Mesendoderm (in vitro differentiated cells): ENCODE results near the gene TUT4.

ENCODE experiments used
- DNase-seq: peaks from one replicate; pipeline ENCODE4 v3.0.0; 2013
- H2AK5ac ChIP-seq: 2 replicates; pipeline ENCODE4 v1.6.1; 2013; ENCODE audit warnings: low read length, inconsistent platforms
- H2BK120ac ChIP-seq: 2 replicates; pipeline ENCODE4 v1.6.1; 2013; ENCODE audit warnings: low read depth, mild to moderate bottlenecking, low read length, moderate library complexity, mixed read lengths
- H2BK15ac ChIP-seq: replicated peaks from 2 replicates; pipeline ENCODE4 v1.6.1; 2013; ENCODE audit warnings: low read depth, mild to moderate bottlenecking, moderate library complexity
- H2BK5ac ChIP-seq: 2 replicates; pipeline ENCODE4 v1.6.1; 2013; ENCODE audit warnings: low read length, inconsistent platforms
- H3K18ac ChIP-seq: 2 replicates; pipeline ENCODE4 v1.6.1; 2013; ENCODE audit warnings: mild to moderate bottlenecking, low read length, mixed read lengths
- H3K23ac ChIP-seq: one replicate; pipeline ENCODE4 v1.6.1; 2013; ENCODE audit warnings: low read length
- H3K27ac ChIP-seq: 2 replicates; pipeline ENCODE4 v1.5.1; 2013; ENCODE audit warnings: low read depth, mild to moderate bottlenecking, inconsistent platforms, low read length, moderate library complexity
- H3K27me3 ChIP-seq: 2 replicates; pipeline ENCODE4 v1.6.1; 2013; ENCODE audit warnings: low read length, control low read depth, mild to moderate bottlenecking, inconsistent platforms; ENCODE audit not compliant: insufficient read depth, poor library complexity
- H3K36me3 ChIP-seq: 2 replicates; pipeline ENCODE4 v1.6.1; 2013; ENCODE audit warnings: low read length, inconsistent platforms; ENCODE audit not compliant: control insufficient read depth, insufficient read depth
- H3K4ac ChIP-seq: one replicate; pipeline ENCODE4 v1.6.1; 2013; ENCODE audit warnings: low read depth, mild to moderate bottlenecking, low read length, moderate library complexity
- H3K4me1 ChIP-seq: 2 replicates; pipeline ENCODE4 v1.6.1; 2013; ENCODE audit warnings: low read depth, low read length, inconsistent platforms; ENCODE audit not compliant: control insufficient read depth
- H3K4me2 ChIP-seq: 2 replicates; pipeline ENCODE4 v1.6.1; 2013; ENCODE audit warnings: low read length
- H3K4me3 ChIP-seq: 2 replicates; pipeline ENCODE4 v1.5.1; 2013; ENCODE audit warnings: mild to moderate bottlenecking, low read length
- H3K56ac ChIP-seq: one replicate; pipeline ENCODE4 v1.6.1; 2013; ENCODE audit warnings: low read length
- H3K79me1 ChIP-seq: 2 replicates; pipeline ENCODE4 v1.6.1; 2013; ENCODE audit warnings: low read length, inconsistent platforms
- H3K79me2 ChIP-seq: 2 replicates; pipeline ENCODE4 v1.6.1; 2013; ENCODE audit warnings: mild to moderate bottlenecking, low read length; ENCODE audit not compliant: control insufficient read depth, insufficient read depth
- H3K9ac ChIP-seq: 2 replicates; pipeline ENCODE4 v1.6.1; 2013; ENCODE audit warnings: low read length, inconsistent platforms
- H4K5ac ChIP-seq: one replicate; pipeline ENCODE4 v1.6.1; 2013; ENCODE audit warnings: low read length
- H4K8ac ChIP-seq: one replicate; pipeline ENCODE4 v1.6.1; 2013; ENCODE audit warnings: low read depth, mild to moderate bottlenecking, control low read depth, low read length, moderate library complexity
- WGBS: extraction: QIAGEN DNeasy Blood & Tissue Kit; methylation state at CpG from one replicate; pipeline ENCODE4 v1.1.7; 2013; ENCODE audit warnings: low lambda C conversion rate, missing lambda C conversion rate; ENCODE audit not compliant: insufficient coverage; ENCODE audit errors: extremely low coverage; 5-methylcytosine and 5-hydroxymethylcytosine counted together

Gene TUT4

GRCh38 chr1:52472384-52472783, 80.5 kb downstream of the TUT4 start:
- no peak overlapping the region for H3K9ac ChIP-seq
- no peak overlapping the region for H4K5ac ChIP-seq
- no peak overlapping the region for H2BK120ac ChIP-seq
- no peaks in the 10 kb centered on the region for H3K4me1 ChIP-seq
- DNase-seq: no peak
- no peak overlapping the region for H3K4me3 ChIP-seq
- no peak overlapping the region for H4K8ac ChIP-seq
- no peak overlapping the region for H3K4me2 ChIP-seq
- no peak overlapping the region for H3K56ac ChIP-seq
- no peak overlapping the region for H3K4ac ChIP-seq
- H3K18ac ChIP-seq: no peak overlapping the region
- H3K27me3 ChIP-seq: no peaks in the 10 kb centered on the region
- no peak overlapping the region for H3K27ac ChIP-seq
- H3K79me1 ChIP-seq: no peaks in the 10 kb centered on the region
- no peak overlapping the region for H2BK15ac ChIP-seq
- no CpG with 5 or more reads among the region's 1 CpG for WGBS
- H3K23ac ChIP-seq: no peak overlapping the region
- no peak overlapping the region for H2AK5ac ChIP-seq
- no peaks in the 10 kb centered on the region for H3K79me2 ChIP-seq
- no peaks in the 10 kb centered on the region for H3K36me3 ChIP-seq
- no peak overlapping the region for H2BK5ac ChIP-seq

GRCh38 chr1:52469108-52469507, 83.8 kb downstream of the TUT4 start:
- H3K4ac ChIP-seq: no peak overlapping the region
- H3K56ac ChIP-seq: no peak overlapping the region
- no peaks in the 10 kb centered on the region for H3K79me2 ChIP-seq
- no peak overlapping the region for H4K8ac ChIP-seq
- no peaks in the 10 kb centered on the region for H3K4me1 ChIP-seq
- no peak overlapping the region for H2AK5ac ChIP-seq
- H3K36me3 ChIP-seq: no peaks in the 10 kb centered on the region
- H3K27me3 ChIP-seq: no peaks in the 10 kb centered on the region
- H4K5ac ChIP-seq: no peak overlapping the region
- no peak overlapping the region for H3K4me2 ChIP-seq
- H2BK15ac ChIP-seq: no peak overlapping the region
- no peak overlapping the region for H3K9ac ChIP-seq
- no peaks in the 10 kb centered on the region for H3K79me1 ChIP-seq
- H2BK5ac ChIP-seq: no peak overlapping the region
- H3K18ac ChIP-seq: no peak overlapping the region
- no CpG with 5 or more reads among the region's 2 CpGs for WGBS
- H3K23ac ChIP-seq: no peak overlapping the region
- no peak overlapping the region for H3K4me3 ChIP-seq
- H2BK120ac ChIP-seq: no peak overlapping the region
- no peak for DNase-seq
- H3K27ac ChIP-seq: no peak overlapping the region

GRCh38 chr1:52463891-52464290, 89.0 kb downstream of the TUT4 start:
- H3K36me3 ChIP-seq: no peaks in the 10 kb centered on the region
- H3K27ac ChIP-seq: no peak overlapping the region

GRCh38 chr1:52461821-52462220, 91.1 kb downstream of the TUT4 start:
- Histone ChIP-seq H3K27ac (no peak overlapping the region), H3K4ac (no peak overlapping the region), H2AK5ac (no peak overlapping the region), H3K18ac (no peak overlapping the region), H2BK5ac (no peak overlapping the region), H3K56ac (no peak overlapping the region), H2BK15ac (no peak overlapping the region), H3K79me1 (no peaks in the 10 kb centered on the region), H3K4me1 (no peaks in the 10 kb centered on the region), H3K27me3 (no peaks in the 10 kb centered on the region), H3K23ac (no peak overlapping the region), H3K36me3 (no peaks in the 10 kb centered on the region), H3K4me3 (no peak overlapping the region), H3K9ac (no peak overlapping the region), H3K79me2 (no peaks in the 10 kb centered on the region), H4K5ac (no peak overlapping the region), H3K4me2 (no peak overlapping the region), H4K8ac (no peak overlapping the region), H2BK120ac (no peak overlapping the region)
- no CpG with 5 or more reads among the region's 1 CpG for WGBS
- no peak for DNase-seq

More at GRCh38 chr1:52463891-52464290, 89.0 kb downstream of the TUT4 start:
- H3K9ac ChIP-seq: no peak overlapping the region
- no peaks in the 10 kb centered on the region for H3K79me1 ChIP-seq
- no peak overlapping the region for H3K4ac ChIP-seq
- no peak overlapping the region for H4K8ac ChIP-seq
- DNase-seq: no peak
- no peak overlapping the region for H3K56ac ChIP-seq
- WGBS: no CpG with 5 or more reads among the region's 5 CpGs
- H3K4me2 ChIP-seq: no peak overlapping the region
- H2BK120ac ChIP-seq: no peak overlapping the region
- H3K27me3 ChIP-seq: no peaks in the 10 kb centered on the region
- H2AK5ac ChIP-seq: no peak overlapping the region
- no peaks in the 10 kb centered on the region for H3K79me2 ChIP-seq
- H3K4me1 ChIP-seq: no peaks in the 10 kb centered on the region
- H3K18ac ChIP-seq: no peak overlapping the region
- no peak overlapping the region for H3K4me3 ChIP-seq
- no peak overlapping the region for H2BK5ac ChIP-seq
- no peak overlapping the region for H3K23ac ChIP-seq
- no peak overlapping the region for H2BK15ac ChIP-seq
- H4K5ac ChIP-seq: no peak overlapping the region

GRCh38 chr1:52460694-52461093, 92.2 kb downstream of the TUT4 start:
- DNase-seq: no peak
- no peak overlapping the region for H4K5ac ChIP-seq

GRCh38 chr1:52455686-52456085, 97.2 kb downstream of the TUT4 start:
- H3K9ac ChIP-seq: no peak overlapping the region
- H3K27ac ChIP-seq: no peak overlapping the region
- no peak overlapping the region for H4K5ac ChIP-seq
- H3K79me1 ChIP-seq: no peaks in the 10 kb centered on the region
- H2BK120ac ChIP-seq: no peak overlapping the region
- no peak overlapping the region for H4K8ac ChIP-seq
- H3K23ac ChIP-seq: no peak overlapping the region
- H3K4me1 ChIP-seq: no peaks in the 10 kb centered on the region
- H3K18ac ChIP-seq: no peak overlapping the region
- H3K56ac ChIP-seq: no peak overlapping the region
- no peak overlapping the region for H3K4me2 ChIP-seq
- H3K4ac ChIP-seq: no peak overlapping the region
- no CpG with 5 or more reads among the region's 2 CpGs for WGBS
- H3K36me3 ChIP-seq: no peaks in the 10 kb centered on the region
- H3K4me3 ChIP-seq: no peak overlapping the region
- no peak overlapping the region for H2BK15ac ChIP-seq
- no peaks in the 10 kb centered on the region for H3K27me3 ChIP-seq
- DNase-seq: no peak
- no peak overlapping the region for H2BK5ac ChIP-seq
- H2AK5ac ChIP-seq: no peak overlapping the region
- H3K79me2 ChIP-seq: no peaks in the 10 kb centered on the region

More at GRCh38 chr1:52460694-52461093, 92.2 kb downstream of the TUT4 start:
- no peak overlapping the region for H4K8ac ChIP-seq
- H3K56ac ChIP-seq: no peak overlapping the region
- H3K9ac ChIP-seq: no peak overlapping the region
- no peak overlapping the region for H2BK15ac ChIP-seq
- no peak overlapping the region for H2BK5ac ChIP-seq
- no peaks in the 10 kb centered on the region for H3K4me1 ChIP-seq
- no peak overlapping the region for H3K4me3 ChIP-seq
- H3K27me3 ChIP-seq: no peaks in the 10 kb centered on the region
- no peak overlapping the region for H3K4ac ChIP-seq
- H2AK5ac ChIP-seq: no peak overlapping the region
- no peaks in the 10 kb centered on the region for H3K36me3 ChIP-seq
- no peak overlapping the region for H3K18ac ChIP-seq
- H3K23ac ChIP-seq: no peak overlapping the region
- no peaks in the 10 kb centered on the region for H3K79me2 ChIP-seq
- H3K27ac ChIP-seq: no peak overlapping the region
- WGBS: no CpG with 5 or more reads among the region's 1 CpG
- no peak overlapping the region for H2BK120ac ChIP-seq
- H3K4me2 ChIP-seq: no peak overlapping the region
- no peaks in the 10 kb centered on the region for H3K79me1 ChIP-seq
